Measurements from ENCODE around the gene DNASE1. TPM values are rescaled to one million over a fixed set of nuclear protein-coding genes. Genes with fewer than 3 reads are reported as not detected.
A peak's percentile ranks its signal among the peaks of the same experiment; 100 is the strongest.

Gene DNASE1
- total RNA-seq, 2 donors from 2014 or later: 31.2 to 32.2 TPM

- 91 to 94% methylated on average over 6 to 13 of the region's 13 CpGs for WGBS, 2 experiments (ENCODE audit: insufficient coverage in 1 of 2, insufficient read length in 1 of 2)
- H3K9ac ChIP-seq (ENCODE audit: extremely low read depth, low read length, poor library complexity, severe bottlenecking): no peak overlapping the region
- H3K27ac Mint-ChIP-seq: peak overlapping the region; percentile 39
- peaks cover 65% of the 10 kb centered on the region for H3K36me3 Mint-ChIP-seq (ENCODE audit: low read depth)
- H3K27me3 ChIP-seq (ENCODE audit: control insufficient read depth, insufficient read depth, low read length, poor library complexity, severe bottlenecking): no peaks in the 10 kb centered on the region
- H3K9me3 ChIP-seq (ENCODE audit: control insufficient read depth, low read length): no peaks in the 10 kb centered on the region
- peaks cover 48% of the 10 kb centered on the region for H3K36me3 ChIP-seq (ENCODE audit: control insufficient read depth, insufficient read depth, low read length)
- no peak for TF ChIP-seq CTCF (conservative IDR thresholded peaks at IDR 0.05)
- H3K4me1 ChIP-seq (ENCODE audit: control insufficient read depth, insufficient read depth, low read length): no peaks in the 10 kb centered on the region
- H3K9me3 Mint-ChIP-seq: no peaks in the 10 kb centered on the region
- no peak overlapping the region for H3K4me3 Mint-ChIP-seq
- no peaks in the 10 kb centered on the region for H3K4me1 Mint-ChIP-seq
- H3K27me3 Mint-ChIP-seq (ENCODE audit: insufficient read depth): no peaks in the 10 kb centered on the region
- no peak overlapping the region for H3K4me3 ChIP-seq (ENCODE audit: low read length)
- no peak for DNase-seq
- no peak overlapping the region for H3K27ac ChIP-seq (ENCODE audit: low read depth, low read length)
These were observed 16.2 kb downstream of the DNASE1 start for GRCh38 chr16:3670711-3671110.

- H3K4me1 Mint-ChIP-seq: no peaks in the 10 kb centered on the region
- H3K9ac ChIP-seq (ENCODE audit: extremely low read depth, low read length, poor library complexity, severe bottlenecking): no peak overlapping the region
- H3K27me3 ChIP-seq (ENCODE audit: control insufficient read depth, insufficient read depth, low read length, poor library complexity, severe bottlenecking): no peaks in the 10 kb centered on the region
- no peak overlapping the region for H3K27ac Mint-ChIP-seq
- no peak overlapping the region for H3K4me3 Mint-ChIP-seq
- H3K36me3 ChIP-seq (ENCODE audit: control insufficient read depth, insufficient read depth, low read length): peaks cover 45% of the 10 kb centered on the region
- H3K27me3 Mint-ChIP-seq (ENCODE audit: insufficient read depth): no peaks in the 10 kb centered on the region
- H3K9me3 ChIP-seq (ENCODE audit: control insufficient read depth, low read length): no peaks in the 10 kb centered on the region
- 93 to 100% methylated on average over 2 to 11 of the region's 11 CpGs for WGBS, 2 experiments (ENCODE audit: insufficient coverage in 1 of 2, insufficient read length in 1 of 2)
- no peak overlapping the region for H3K4me3 ChIP-seq (ENCODE audit: low read length)
- H3K9me3 Mint-ChIP-seq: no peaks in the 10 kb centered on the region
- peaks cover 64% of the 10 kb centered on the region for H3K36me3 Mint-ChIP-seq (ENCODE audit: low read depth)
- no peak for DNase-seq
- H3K27ac ChIP-seq (ENCODE audit: low read depth, low read length): no peak overlapping the region
- TF ChIP-seq CTCF (conservative IDR thresholded peaks at IDR 0.05): no peak
- H3K4me1 ChIP-seq (ENCODE audit: control insufficient read depth, insufficient read depth, low read length): no peaks in the 10 kb centered on the region
These were observed 16.9 kb downstream of the DNASE1 start for GRCh38 chr16:3671424-3671823.

- no peaks in the 10 kb centered on the region for H3K4me1 Mint-ChIP-seq
- no peaks in the 10 kb centered on the region for H3K9me3 Mint-ChIP-seq
- no peaks in the 10 kb centered on the region for H3K27me3 ChIP-seq (ENCODE audit: control insufficient read depth, insufficient read depth, low read length, poor library complexity, severe bottlenecking)
- H3K27ac ChIP-seq (ENCODE audit: low read depth, low read length): no peak overlapping the region
- H3K4me3 ChIP-seq (ENCODE audit: low read length): no peak overlapping the region
- peaks cover 43% of the 10 kb centered on the region for H3K36me3 ChIP-seq (ENCODE audit: control insufficient read depth, insufficient read depth, low read length)
- no peak for DNase-seq
- peaks cover 63% of the 10 kb centered on the region for H3K36me3 Mint-ChIP-seq (ENCODE audit: low read depth)
- no peaks in the 10 kb centered on the region for H3K4me1 ChIP-seq (ENCODE audit: control insufficient read depth, insufficient read depth, low read length)
- WGBS, 2 experiments (ENCODE audit: insufficient coverage in 1 of 2, insufficient read length in 1 of 2): 95 to 96% methylated on average over 12 to 26 of the region's 26 CpGs
- H3K4me3 Mint-ChIP-seq: no peak overlapping the region
- no peaks in the 10 kb centered on the region for H3K27me3 Mint-ChIP-seq (ENCODE audit: insufficient read depth)
- TF ChIP-seq CTCF (conservative IDR thresholded peaks at IDR 0.05): no peak
- no peak overlapping the region for H3K27ac Mint-ChIP-seq
- no peaks in the 10 kb centered on the region for H3K9me3 ChIP-seq (ENCODE audit: control insufficient read depth, low read length)
- no peak overlapping the region for H3K9ac ChIP-seq (ENCODE audit: extremely low read depth, low read length, poor library complexity, severe bottlenecking)
These were observed 18.1 kb downstream of the DNASE1 start for GRCh38 chr16:3672571-3673041.
